GM19240 (cell line): ENCODE measurements around the gene CFAP73.
A peak's percentile ranks its signal among the peaks of the same experiment; 100 is the strongest.

Source experiments
- DNase-seq: peaks from one replicate; pipeline ENCODE4 v3.0.0; 2011; ENCODE audit warnings: low spot score; ENCODE audit not compliant: insufficient read length

CFAP73 gene

DNA sequence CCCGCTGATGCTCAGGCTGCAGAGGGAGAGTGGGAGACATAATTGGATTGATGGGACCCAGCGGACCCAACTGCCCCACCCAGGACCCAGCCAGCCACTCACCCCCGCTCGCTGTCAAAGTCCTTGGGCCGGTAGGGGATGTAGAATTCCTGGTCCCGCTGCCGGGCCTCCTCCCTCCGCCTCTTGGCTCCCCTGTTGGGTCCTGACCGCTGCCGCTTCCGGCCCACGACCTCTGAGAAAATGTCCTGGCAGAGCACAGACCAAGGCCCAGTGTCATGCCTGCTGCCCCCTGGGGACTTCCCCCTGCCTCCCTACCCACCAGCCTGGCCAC lies 13.5 kb downstream of the CFAP73 start:
- DNase-seq, result no peak

DNA sequence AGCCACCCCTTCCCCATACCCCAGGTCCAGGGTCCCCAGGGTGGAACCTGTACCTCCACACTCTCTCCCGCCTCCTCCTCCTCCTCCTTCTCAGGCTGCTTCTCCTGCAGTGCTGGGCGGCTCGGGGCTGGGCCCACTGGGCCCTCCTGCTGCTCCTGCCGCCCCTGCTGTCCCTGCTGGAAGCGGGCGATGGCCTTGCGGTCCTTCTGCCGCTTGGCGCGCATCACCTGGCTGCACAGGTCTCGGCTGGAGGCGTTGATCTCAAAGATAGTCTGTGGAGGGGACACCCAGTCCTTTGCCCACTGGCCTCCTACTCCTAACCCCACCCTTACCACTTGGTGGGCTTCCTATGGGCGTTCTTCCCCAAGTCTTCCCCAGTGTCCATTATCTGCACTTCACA lies 14.5 kb downstream of the CFAP73 start:
- DNase-seq, result no peak

GRCh38 chr12:113165521-113166450 lies 16.3 kb downstream of the CFAP73 start:
- no peak for DNase-seq

- no peak for DNase-seq
These were observed 18.3 kb downstream of the CFAP73 start for GRCh38 chr12:113167868-113168267.

DNA sequence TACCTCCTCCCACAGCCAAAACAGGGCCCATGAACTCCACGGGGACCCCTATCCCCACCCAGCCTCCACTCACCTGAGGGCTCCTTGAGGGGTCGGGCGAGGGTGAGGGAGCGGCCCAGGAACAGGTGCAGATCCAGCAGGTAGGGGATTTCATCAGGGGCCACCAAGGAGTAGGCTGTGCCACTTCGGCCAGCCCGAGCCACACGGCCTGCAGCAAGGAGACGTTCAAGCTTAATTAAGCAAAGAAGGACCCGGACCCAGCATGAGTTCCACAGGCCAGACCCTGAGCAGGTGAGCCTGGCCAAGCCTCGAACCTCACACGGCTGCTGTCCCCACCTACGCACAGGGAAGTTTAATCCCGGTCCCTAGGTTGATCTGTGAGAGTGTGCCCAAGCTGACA lies 20.2 kb downstream of the CFAP73 start:
- no peak for DNase-seq

DNA sequence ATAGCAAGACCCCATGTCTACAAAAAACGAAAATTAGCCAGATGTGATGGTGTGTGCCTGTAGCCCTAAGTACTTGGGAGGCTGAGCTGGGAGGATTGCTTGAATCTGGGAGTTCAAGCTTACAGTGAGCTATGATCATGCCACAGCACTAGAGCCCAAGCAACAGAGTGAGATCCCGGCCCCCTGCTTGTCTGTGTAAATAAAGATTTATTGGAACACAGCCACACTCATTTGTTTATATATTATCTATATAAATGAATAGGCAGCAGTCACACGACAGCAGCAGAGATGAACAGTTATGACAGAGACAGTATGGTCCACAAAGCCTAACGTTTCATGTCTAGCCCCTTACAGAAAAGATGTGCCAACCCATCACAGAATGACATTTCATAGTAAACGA lies 20.9 kb downstream of the CFAP73 start:
- no peak for DNase-seq

DNA sequence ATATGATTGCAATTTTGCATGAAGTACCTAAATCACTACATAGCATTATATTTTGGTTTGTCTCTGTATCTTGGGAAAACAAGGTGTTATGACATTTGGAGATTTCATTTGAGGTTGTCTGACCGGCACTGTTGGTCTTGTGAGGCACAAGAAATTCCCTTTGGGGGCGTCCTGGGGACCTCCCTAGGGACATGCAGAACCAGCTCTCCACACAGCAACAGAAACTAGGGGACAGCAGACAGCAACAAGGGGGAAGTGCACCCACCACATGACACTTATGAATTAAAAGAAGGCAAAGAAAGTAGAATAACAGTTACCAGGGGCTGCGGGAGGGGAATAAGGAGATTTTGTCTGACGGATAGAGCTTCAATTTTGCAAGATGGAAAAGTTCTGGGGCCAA lies 21.4 kb downstream of the CFAP73 start:
- DNase-seq, result no peak

DNA sequence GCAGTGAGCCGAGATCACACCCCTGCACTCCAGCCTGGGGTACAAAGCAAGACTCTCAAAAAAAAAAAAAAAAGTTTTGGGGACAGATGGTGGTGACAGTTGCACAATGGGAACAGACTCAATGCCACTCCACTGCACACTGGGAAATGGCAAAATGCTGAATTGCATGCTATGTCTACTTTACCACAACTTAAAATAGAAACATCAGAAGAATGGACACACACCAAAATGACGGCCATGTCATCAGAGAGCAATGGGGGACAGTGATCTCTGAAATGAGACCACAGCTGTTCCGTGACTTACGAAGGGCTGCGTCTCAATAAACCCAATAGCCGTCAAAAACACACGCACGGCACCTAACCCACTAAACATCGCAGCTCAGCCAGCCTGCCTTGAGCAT lies 22.0 kb downstream of the CFAP73 start:
- DNase-seq, result no peak

DNA sequence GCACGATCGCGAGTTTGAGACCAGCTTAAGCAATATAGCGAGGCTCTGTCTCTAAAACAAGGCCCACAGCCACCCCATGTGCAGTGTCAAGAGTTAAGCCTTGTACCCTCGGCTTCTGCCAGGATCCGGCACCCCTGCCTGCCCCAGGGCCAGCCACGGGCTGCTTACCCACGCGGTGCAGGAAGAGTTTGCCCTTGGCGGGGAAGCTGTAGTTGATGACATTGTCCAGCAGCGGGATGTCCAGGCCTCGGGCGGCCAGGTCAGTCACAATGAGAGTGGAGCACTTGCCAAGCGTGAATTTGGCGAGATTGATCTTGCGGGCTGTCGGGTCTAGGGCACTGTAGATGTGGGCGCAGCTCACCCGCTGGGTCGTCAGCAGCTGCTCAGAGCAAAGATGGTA lies 22.7 kb downstream of the CFAP73 start:
- DNase-seq, result no peak

- peak; percentile 55 for DNase-seq
These were observed 23.7 kb downstream of the CFAP73 start for GRCh38 chr12:113173081-113173698.

- DNase-seq, result peak; percentile 88
These were observed 25.2 kb downstream of the CFAP73 start for GRCh38 chr12:113174461-113175384.

DNA sequence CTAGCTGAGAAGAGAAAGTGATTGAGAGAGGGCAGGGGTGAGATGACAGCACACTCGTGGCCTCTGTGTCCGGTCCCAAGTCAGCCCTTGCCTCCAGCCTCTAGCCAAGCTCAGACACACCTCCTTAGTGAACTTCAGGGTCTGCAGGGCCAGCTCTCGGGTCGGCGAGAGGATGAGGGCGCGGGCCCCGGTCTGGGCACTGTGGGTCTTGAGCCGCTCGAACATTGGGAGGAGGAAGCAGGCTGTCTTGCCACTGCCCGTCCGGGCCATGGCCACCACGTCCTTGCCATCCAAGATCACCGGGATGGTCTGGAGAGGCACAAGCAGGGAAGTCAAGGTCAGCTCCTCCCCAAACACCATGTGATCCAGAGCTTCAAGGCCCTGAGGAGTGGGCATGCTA lies 29.5 kb downstream of the CFAP73 start:
- DNase-seq, result no peak

- DNase-seq, result no peak
These were observed 30.8 kb downstream of the CFAP73 start for GRCh38 chr12:113180333-113180732.

DNA sequence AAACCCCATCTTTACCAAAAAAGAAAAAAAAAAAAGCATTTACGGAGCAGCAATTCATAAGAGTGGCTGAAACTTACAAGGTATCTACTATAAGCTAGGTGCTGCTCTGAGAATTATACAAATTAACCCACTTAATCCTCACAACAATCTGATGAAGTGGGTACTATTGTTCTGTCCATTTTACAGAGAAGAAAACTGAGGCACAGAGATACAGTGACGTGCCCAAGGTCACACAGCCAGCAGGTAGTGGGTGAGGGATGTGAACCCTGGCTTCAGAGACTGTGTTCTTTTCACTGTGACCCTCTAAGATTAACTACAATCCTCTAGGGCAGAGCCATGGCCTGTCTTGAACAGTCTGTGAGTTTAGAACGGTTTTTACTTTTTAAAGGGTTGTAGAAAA lies 32.5 kb downstream of the CFAP73 start:
- no peak for DNase-seq

DNA sequence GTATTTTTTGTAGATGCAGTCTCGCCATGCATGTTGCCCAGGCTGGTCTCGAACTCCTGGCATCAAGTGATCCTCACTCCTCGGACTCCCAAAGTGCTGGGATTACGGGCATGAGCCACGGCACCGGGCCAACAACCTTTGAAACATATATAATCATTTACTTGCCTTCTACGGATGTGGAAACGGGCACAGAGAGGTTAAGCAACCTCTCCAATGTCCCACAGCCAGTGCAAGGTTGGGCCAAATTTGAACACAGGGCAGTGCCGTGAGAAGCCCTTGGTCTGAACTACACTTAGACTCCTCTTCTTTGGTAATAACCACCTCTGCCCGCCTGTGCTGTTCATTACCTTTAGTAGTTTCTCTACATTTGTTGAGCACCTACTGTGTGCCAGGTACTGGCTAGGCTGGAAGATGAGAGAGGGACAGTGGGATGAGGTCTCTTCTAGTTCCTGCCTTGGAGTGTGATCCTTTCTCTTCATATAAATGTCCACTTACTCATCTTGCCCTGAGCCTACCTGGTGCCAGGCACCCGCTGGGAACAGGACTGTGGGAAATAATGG lies 33.6 kb downstream of the CFAP73 start:
- no peak for DNase-seq

GRCh38 chr12:113184098-113184899 lies 34.8 kb downstream of the CFAP73 start:
- no peak for DNase-seq

DNA sequence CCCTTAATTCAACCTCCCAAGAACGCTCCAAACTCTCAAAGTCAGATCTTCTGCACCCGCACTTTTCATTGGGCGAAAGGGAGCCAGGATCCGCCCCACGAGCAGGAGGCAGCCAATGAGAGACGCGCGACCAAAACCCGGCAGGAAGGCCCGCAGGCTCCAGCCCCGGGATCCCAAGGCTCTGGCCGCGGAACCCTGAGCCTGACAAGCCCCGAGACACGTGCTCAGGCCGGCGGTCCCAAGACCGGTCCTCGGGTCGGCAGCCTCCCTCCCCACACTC lies 35.3 kb downstream of the CFAP73 start:
- peak; percentile 93 for DNase-seq

- DNase-seq, result peak; percentile 61
These were observed 35.9 kb downstream of the CFAP73 start, which contains the start of the genes DDX54 and RITA1 for GRCh38 chr12:113185180-113186032. TSS of gene DDX54 (minus strand) at chr12:113185478. CDS start at chr12:113185451, 27 bp downstream. TSS of gene RITA1 (plus strand) at chr12:113185721. CDS start at chr12:113186747, 1,026 bp downstream.

DNA sequence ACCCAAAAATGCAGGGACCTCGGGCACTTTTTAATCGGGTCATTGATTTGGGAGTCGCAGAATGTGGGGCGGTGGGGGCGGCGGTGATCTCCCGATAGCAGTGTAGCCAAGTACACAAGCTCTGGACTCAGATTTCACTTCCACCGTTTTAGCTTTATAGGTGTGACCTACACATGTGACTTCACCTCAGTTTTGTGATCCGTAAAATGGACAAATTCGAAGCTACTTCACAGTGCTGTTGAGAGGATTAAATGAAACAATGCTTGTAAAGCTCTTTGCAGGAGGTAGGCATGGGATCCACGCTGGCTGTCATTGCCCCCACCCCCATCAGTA lies 36.5 kb downstream of the CFAP73 start:
- no peak for DNase-seq
